Activated T-cell treated with anti-CD3 and anti-CD28 coated beads, Interleukin-2, amount 50 U/mL, for 48 hours (primary cell): ENCODE data around the gene DUSP3.

ENCODE experiments used
- DNase-seq, 2 experiments: peaks; one replicate each; pipeline ENCODE4 v3.0.0-alpha.2; 2020

Gene DUSP3

GRCh38 chr17:43768382-43768781 is 10.4 kb downstream of the DUSP3 start:
- no peak for DNase-seq

DNA sequence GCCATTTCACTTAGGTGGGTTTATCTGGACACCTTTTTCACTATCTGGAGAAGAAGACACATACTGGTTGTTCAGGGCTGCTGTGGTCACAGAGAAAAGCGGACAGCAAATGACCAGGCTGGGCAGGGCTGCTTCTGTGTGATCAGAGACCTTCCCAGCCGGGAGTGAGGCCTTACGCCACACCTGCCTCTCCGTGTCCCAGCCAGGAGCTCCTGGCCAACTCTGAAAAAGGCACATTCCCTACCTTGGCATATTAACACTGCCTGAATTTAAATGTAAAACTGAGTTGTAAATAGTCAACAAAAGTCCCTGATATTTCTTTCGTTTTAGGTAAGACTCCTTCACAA is 11.1 kb downstream of the DUSP3 start:
- DNase-seq: no peak

DNA sequence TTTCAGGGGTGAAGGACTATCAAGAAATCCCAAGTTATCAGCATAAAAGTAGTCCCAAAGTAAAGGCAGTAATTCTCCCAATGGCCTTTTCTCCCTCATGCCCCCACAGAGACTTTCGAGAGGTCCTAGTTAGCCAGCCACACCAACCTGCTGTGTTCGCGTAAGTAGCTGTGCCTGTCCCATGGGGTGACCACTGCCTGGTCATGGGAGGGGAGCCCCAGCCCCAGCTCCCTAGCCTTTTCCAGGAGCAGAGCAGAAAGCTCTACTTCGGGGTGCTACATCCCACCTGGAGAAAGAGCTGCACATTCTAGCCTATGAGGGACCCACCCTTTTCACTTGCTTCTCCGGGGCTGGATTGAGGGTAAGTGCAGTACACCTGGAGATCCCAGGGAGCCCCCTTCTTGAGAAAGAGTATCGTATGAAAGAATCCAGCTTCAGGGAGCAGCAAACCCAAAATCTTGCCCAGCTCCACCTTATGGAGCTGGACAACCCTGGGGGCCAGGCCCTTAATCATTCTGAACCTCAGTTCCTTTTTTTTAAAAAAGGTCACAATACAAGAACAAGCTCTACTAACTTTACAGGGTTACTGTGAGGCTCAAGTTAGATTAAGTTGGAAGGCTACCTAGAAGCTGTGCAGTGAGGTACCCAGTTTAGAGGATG is 11.6 kb downstream of the DUSP3 start:
- DNase-seq: no peak

DNA sequence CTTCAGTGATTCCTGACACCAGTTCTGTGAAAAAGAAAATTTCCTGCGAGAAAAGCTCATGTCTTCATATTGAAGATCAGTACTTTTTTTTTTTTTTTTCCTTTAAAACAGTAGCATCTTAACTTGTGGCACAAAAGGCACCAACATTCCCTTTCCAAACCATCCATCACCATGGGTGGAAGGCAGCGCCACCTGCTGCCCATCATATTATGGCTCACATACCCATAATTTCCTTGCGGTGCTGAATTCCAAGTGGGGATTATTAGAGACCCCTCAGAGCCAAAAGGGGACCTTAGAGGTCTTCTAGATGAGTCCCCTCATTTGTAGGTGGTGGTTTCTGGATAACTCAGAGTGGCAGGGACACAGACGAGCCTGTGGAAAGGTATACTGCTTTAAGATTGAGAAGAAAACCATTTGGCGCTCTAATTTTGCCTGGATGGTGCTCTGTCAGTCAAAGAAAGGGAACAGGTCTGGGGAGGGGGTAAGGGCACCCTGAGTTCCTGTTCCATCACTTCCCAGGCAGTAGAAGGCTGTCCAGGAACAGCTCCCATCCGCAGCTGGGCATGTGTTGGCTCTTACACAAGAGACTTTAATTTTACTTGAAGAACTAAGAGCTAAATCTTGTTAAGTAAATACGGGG is 12.2 kb downstream of the DUSP3 start:
- peak; percentile 61 to 62 for DNase-seq

DNA sequence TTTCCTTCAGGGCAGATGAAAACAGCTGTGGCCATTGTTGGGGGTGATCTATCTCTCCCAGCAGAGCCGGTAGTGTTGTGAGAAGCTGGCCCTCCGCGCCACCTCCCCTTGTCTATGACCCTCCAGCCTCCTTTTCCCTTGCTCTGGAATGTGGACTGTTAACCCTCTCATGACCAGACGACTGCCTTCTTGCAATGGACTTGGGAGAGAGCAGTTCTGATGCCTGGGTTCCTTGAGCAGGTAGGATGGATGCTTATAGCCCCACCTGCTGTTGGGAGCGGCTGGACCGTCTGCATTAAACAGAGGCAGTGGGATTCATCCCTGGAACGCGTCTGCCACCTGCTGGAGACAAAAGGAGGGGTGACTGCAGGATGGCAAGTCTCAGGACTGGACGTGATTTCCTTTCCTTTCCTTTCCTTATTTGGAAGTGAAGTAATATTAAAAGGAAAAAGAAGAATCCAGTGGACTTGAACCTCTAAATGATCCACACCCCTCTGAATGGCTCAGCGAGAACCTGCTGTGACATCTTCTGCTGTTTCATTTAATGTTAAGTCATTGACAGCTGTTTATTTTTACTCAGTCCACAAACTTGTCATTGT is 18.4 kb downstream of the DUSP3 start:
- DNase-seq: peak; percentile 95

DNA sequence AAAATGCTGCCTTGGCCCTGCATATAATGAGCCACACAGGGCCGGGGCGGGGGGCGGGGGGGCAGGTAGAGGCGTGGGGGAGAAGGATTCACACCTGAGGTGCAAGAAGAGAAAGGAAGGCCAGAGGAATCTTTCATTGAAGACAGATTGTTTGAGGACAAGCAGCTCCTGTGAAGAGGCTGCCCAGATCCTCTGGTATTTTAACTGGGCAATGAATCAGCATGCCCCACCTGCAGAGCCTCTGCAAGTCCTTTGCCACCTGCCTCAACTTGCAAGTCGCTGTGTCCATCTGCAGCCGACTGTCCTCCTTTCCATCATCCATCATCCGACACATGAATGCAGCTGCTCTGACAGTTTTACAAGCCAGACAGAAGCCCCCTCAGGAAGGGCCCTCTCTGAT is 18.9 kb downstream of the DUSP3 start:
- no peak for DNase-seq

GRCh38 chr17:43758497-43759174 is 20.1 kb downstream of the DUSP3 start, which contains the start of gene SOST:
Gene SOST (minus strand): TSS chr17:43758791. CDS start chr17:43758741, 50 bp downstream.
- DNase-seq: no peak

DNA sequence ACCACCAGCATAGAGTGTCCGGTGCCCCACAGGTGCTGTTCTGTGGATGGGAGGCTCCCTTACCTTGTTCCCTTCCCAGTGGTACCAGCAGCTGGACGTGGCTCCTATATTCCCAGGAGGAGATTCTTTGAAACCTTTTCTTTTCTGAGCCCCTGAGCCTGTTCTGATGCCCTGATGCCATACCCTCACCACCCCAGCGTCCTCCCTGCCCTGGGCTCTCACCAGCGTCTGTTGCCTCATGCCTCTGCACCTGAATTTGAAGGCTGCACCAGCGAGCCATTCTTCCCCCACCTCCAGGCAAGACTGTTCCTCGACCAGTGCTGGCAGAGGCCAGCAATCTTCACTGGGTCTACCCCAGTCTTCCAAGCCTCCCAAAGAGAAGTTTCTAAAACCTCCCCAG is 20.7 kb downstream of the DUSP3 start:
- no peak for DNase-seq

GRCh38 chr17:43757171-43757660 is 21.6 kb downstream of the DUSP3 start:
- no peak for DNase-seq

DNA sequence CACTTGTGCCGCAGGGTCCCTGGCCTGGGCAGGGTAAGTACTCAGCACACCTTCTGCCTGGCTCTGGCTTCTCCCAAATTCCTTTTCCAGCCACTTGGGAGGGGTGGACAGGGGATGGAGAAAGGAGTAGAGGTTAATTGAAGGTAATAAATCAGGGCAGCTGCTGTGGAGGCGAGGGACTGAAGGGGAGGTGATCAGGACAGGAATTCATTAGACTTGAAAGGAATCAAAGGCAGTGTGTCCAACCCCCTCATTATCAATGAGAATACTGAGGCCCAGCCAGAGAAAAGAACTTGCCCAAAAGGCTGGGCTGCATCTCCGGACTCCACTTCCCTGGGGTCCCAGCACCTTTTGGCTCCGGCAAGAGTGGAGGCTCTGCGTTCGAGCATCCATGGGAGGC is 22.6 kb downstream of the DUSP3 start:
- no peak for DNase-seq

- peak in 1 of 2 experiments; percentile 50 for DNase-seq
Measured at GRCh38 chr17:43755389-43755875, 23.3 kb downstream of the DUSP3 start.

DNA sequence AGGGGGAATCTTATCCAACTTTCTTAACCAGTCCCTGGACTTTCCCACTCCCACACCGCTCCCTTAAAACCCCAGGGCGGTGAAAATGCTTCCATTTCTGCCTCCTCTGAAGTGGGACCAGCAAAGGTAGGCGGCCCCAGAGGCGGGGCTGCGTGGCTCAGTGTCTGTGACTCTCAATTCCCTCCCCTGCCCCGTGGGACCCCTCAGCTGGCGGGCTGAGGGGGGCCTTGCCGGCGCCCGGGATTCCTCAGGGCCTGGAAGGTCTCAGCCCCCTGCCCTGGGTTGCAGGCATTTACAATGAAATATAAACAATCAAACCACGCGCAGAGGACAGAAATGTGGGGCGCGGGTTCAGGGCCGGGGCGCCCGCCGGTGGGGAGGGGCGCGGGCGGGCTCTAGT is 23.8 kb downstream of the DUSP3 start:
- DNase-seq: no peak

- DNase-seq: no peak
Measured at GRCh38 chr17:43753493-43754129, 25.2 kb downstream of the DUSP3 start.

GRCh38 chr17:43750153-43750552 is 28.6 kb downstream of the DUSP3 start:
- no peak for DNase-seq

- no peak for DNase-seq
Measured at GRCh38 chr17:43745541-43745940, 33.2 kb downstream of the DUSP3 start.

GRCh38 chr17:43741636-43742035 is 37.1 kb downstream of the DUSP3 start:
- DNase-seq: no peak

DNA sequence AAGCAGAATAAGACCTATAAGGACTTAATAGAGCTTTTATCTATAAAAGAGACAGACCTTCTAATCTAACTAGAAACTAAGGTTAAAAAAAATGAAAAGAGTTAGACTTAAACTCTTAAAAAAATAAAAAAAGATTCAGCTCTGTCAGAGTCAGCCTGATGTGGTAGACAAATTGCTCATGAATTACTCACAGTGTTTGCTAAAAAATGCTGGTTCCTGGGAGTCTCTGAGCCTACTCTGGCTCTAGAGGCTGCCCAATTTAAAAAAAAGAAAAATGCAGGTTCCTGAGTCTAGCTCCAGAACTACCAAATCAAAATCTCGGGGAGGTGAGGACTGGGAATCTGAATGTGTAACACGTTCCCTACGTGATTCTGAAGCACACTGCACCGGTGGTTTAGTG is 38.2 kb downstream of the DUSP3 start:
- no peak for DNase-seq

- DNase-seq: no peak
Measured at GRCh38 chr17:43737722-43738121, 41.1 kb downstream of the DUSP3 start.

- no peak for DNase-seq
Measured at GRCh38 chr17:43736389-43736788, 42.4 kb downstream of the DUSP3 start.

- DNase-seq: no peak
Measured at GRCh38 chr17:43734376-43734775, 44.4 kb downstream of the DUSP3 start.

DNA sequence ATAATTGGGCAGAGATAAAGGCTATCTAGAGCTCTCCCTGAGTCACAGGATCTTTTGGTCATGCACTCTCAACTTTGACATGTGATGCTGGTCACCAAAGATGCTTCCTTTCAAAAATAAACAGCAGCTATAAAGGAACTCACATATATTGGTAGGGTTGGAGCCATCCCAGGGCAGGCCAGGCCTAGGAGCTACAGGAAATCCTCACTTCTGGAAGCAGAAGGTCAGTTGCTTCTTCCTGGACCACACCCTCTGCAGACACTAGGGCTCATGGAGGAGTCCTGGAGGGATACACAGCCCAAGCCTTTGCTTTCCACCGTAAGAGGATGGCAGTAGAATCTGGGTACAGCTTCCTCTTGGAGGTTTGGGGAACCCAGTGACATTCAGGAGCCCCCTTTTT is 44.8 kb downstream of the DUSP3 start:
- no peak for DNase-seq

- DNase-seq: no peak
Measured at GRCh38 chr17:43732958-43733357, 45.8 kb downstream of the DUSP3 start.

GRCh38 chr17:43728081-43728480 is 50.7 kb downstream of the DUSP3 start:
- DNase-seq: no peak
